GM12878 (cell line): ENCODE results near the gene SLC26A11. TPM values are rescaled to one million over a fixed set of nuclear protein-coding genes. Genes with fewer than 3 reads are reported as not detected.

ENCODE experiments used
- ATAC-seq: fragments of 200-7000 bp; cut with Tn5 transposase; 3 replicates; pipeline ENCODE4 v1.9.1; 2020; ENCODE audit warnings: mild to moderate bottlenecking, moderate library complexity
- BruUV-seq: library from RNA; stranded (reverse); fragments of 400-500 nt; replicated peaks from 2 replicates; lab custom pipeline; 2021; lab: Mats Ljungman, UMichigan
- CTCF ChIA-PET: fragments of 300-600 bp; sonication (Branson Sonifier 250); formaldehyde crosslinking; extraction: SDS; loops from one replicate; lab custom pipeline; 2021; ENCODE audit warnings: inconsistent platforms; lab: Yijun Ruan, JAX
- POLR2A ChIA-PET: fragments of 350-600 bp; formaldehyde crosslinking; extraction: SDS; loops from one replicate; lab custom pipeline; 2021; ENCODE audit warnings: inconsistent platforms; lab: Charles Lee
- RAD21 ChIA-PET: fragments of 300-600 bp; sonication (Branson Sonifier 250); formaldehyde crosslinking; loops from one replicate; lab custom pipeline; 2023; ENCODE audit warnings: antibody characterized with exemption; ENCODE audit not compliant: unreplicated experiment; lab: Charles Lee
- SMC1A ChIA-PET: fragments of 300-600 bp; sonication (Branson Sonifier 250); formaldehyde crosslinking; loops from one replicate; lab custom pipeline; 2023; ENCODE audit not compliant: unreplicated experiment, uncharacterized antibody; lab: Charles Lee
- DNase-seq: peaks from one replicate; pipeline ENCODE4 v3.0.0-alpha.2; 2011; ENCODE audit warnings: low read depth, low spot score
- FAIRE-seq: peaks from 3 replicates; lab custom pipeline; 2011; peaks lifted over from hg19 to GRCh38; lab: Jason Lieb, UNC
- H2AFZ ChIP-seq: 2 replicates; pipeline ENCODE4 v1.6.0; 2011; ENCODE audit warnings: low read depth, low read length, control low read depth; ENCODE audit not compliant: control insufficient read depth
- H3K27ac ChIP-seq: 2 replicates; pipeline ENCODE4 v1.5.1; 2011; ENCODE audit warnings: control low read depth; ENCODE audit not compliant: control insufficient read depth, insufficient read depth
- H3K27me3 ChIP-seq, 2 experiments: replicated peaks in 1 of 2; 2 replicates each; pipeline versions ENCODE4 v1.6.0 to v1.6.1; 2011; ENCODE audit warnings: low read length in 1 of 2; ENCODE audit not compliant: control insufficient read depth in 2 of 2, insufficient read depth in 2 of 2
- H3K36me3 ChIP-seq, 2 experiments: 2 replicates each; pipeline ENCODE4 v1.5.1; 2011; ENCODE audit warnings: low read length in 1 of 2; ENCODE audit not compliant: control insufficient read depth in 2 of 2, insufficient read depth in 2 of 2
- H3K4me1 ChIP-seq: 2 replicates; pipeline ENCODE4 v1.6.1; 2011; ENCODE audit warnings: mild to moderate bottlenecking, low read length, moderate library complexity, mixed read lengths; ENCODE audit not compliant: control insufficient read depth, insufficient read depth
- H3K4me2 ChIP-seq: 2 replicates; pipeline ENCODE4 v1.6.0; 2011; ENCODE audit warnings: control low read depth; ENCODE audit not compliant: control insufficient read depth, insufficient read depth
- H3K4me3 ChIP-seq: fragments of 200-600 bp; sonication (generic); 2 replicates; pipeline ENCODE4 v1.5.1; 2016
- H3K79me2 ChIP-seq: 2 replicates; pipeline ENCODE4 v1.6.0; 2011; ENCODE audit warnings: low read length; ENCODE audit not compliant: control insufficient read depth, insufficient read depth
- H3K9ac ChIP-seq: 2 replicates; pipeline ENCODE4 v1.8.0; 2011; ENCODE audit warnings: low read length, control low read depth, mixed read lengths; ENCODE audit not compliant: control insufficient read depth, insufficient read depth
- H3K9me3 ChIP-seq: replicated peaks from 3 replicates; pipeline ENCODE4 v1.5.1; 2011; ENCODE audit warnings: mild to moderate bottlenecking, low read length; ENCODE audit not compliant: control insufficient read depth, insufficient read depth
- H4K20me1 ChIP-seq: 2 replicates; pipeline ENCODE4 v1.6.0; 2011; ENCODE audit not compliant: control insufficient read depth, insufficient read depth
- BRCA1 ChIP-seq: IDR thresholded peaks from 2 replicates; pipeline ENCODE4 v1.6.1; 2011; ENCODE audit warnings: low read depth, low read length, improper control_type of control experiment
- CBX5 ChIP-seq: sonication (generic); IDR thresholded peaks from 2 replicates; pipeline ENCODE4 v1.6.1; 2016; ENCODE audit warnings: low read depth, moderate library complexity, mild to moderate bottlenecking, inconsistent platforms
- CREM ChIP-seq: IDR thresholded peaks from 2 replicates; pipeline ENCODE4 v1.6.1; 2014; ENCODE audit warnings: antibody characterized with exemption, low read depth
- EZH2 ChIP-seq: IDR thresholded peaks from 2 replicates; pipeline ENCODE4 v1.6.1; 2012; ENCODE audit warnings: low read depth, mild to moderate bottlenecking, control low read depth, inconsistent platforms, low read length, borderline replicate concordance; ENCODE audit not compliant: control insufficient read depth
- FOXK2 ChIP-seq: fragments of 450-650 bp; IDR thresholded peaks from 2 replicates; pipeline ENCODE4 v1.6.1; 2017; ENCODE audit warnings: mild to moderate bottlenecking, moderate library complexity
- GATAD2B ChIP-seq: fragments of 450-650 bp; conservative IDR thresholded peaks from 2 replicates; pipeline ENCODE4 v1.6.1; 2017; ENCODE audit warnings: low read depth, mild to moderate bottlenecking, moderate library complexity
- MYC ChIP-seq: IDR thresholded peaks from 2 replicates; pipeline ENCODE4 v1.6.1; 2011; ENCODE audit warnings: mild to moderate bottlenecking, low read length, moderate library complexity, inconsistent platforms; ENCODE audit not compliant: insufficient read depth, insufficient replicate concordance, insufficient read length, severe bottlenecking
- PAX5 ChIP-seq: IDR thresholded peaks from 2 replicates; pipeline ENCODE4 v1.6.1; 2011; ENCODE audit warnings: low read depth, low read length, borderline replicate concordance
- PAX8 ChIP-seq: fragments of 450-650 bp; IDR thresholded peaks from 2 replicates; pipeline ENCODE4 v1.6.1; 2017; ENCODE audit warnings: mild to moderate bottlenecking, moderate library complexity
- RBBP5 ChIP-seq: fragments of 200-600 bp; sonication (generic); conservative IDR thresholded peaks from 2 replicates; pipeline ENCODE4 v1.6.1; 2016
- ZNF592 ChIP-seq: fragments of 450-650 bp; IDR thresholded peaks from 2 replicates; pipeline ENCODE4 v1.6.1; 2017; ENCODE audit warnings: mild to moderate bottlenecking, moderate library complexity
- ZNF622 ChIP-seq: fragments of 450-650 bp; IDR thresholded peaks from 2 replicates; pipeline ENCODE4 v1.6.1; 2017; ENCODE audit warnings: mild to moderate bottlenecking, inconsistent platforms
- WGBS: methylation state at CpG from one replicate; pipeline ENCODE4 v1.1.6; 2016; ENCODE audit warnings: low lambda C conversion rate; ENCODE audit not compliant: insufficient replicate concordance, insufficient coverage; ENCODE audit errors: missing lambda C conversion rate; 5-methylcytosine and 5-hydroxymethylcytosine counted together
- in situ Hi-C: fragments of 300-500 bp; cut with MboI; formaldehyde crosslinking; loops from 9 replicates; pipeline ENCODE4 v1.14.3; 2018; ENCODE audit warnings: mixed read lengths
- intact Hi-C: fragments of 100-400 bp; cut with micrococcal nuclease; formaldehyde crosslinking; loops from one replicate; pipeline ENCODE4 v1.14.2; 2022; ENCODE audit not compliant: unreplicated experiment
- polyA plus RNA-seq, 11 experiments: library from polyadenylated mRNA; depleted of rRNA in 4 of 11; unstranded in 6 of 11; stranded (reverse) in 5 of 11; fragments of >200 nt; fragmentation: Nextera tagmentation in 4 of 11; fragmentation: Illumina TruSeq in 1 of 11; extraction: Ambion mirVana in 4 of 11; extraction: Trizol in 1 of 11; gene quantifications; 1 replicate in 1 of 11; 2 replicates in 10 of 11; pipeline versions ENCODE4 v1.2.1 to v1.2.3, GENCODE V29; 2011 to 2016; ENCODE audit warnings: inconsistent platforms in 2 of 11, missing spikeins in 2 of 11, low read depth in 1 of 11
- total RNA-seq, 4 experiments: library from RNA; depleted of rRNA in 3 of 4; stranded (reverse); fragments of >200 nt in 3 of 4; fragmentation: Illumina TruSeq in 1 of 4; extraction: Trizol in 1 of 4; gene quantifications; 2 replicates each; pipeline versions ENCODE4 v1.2.1 to v1.2.3, GENCODE V29; 2013 to 2021

SLC26A11 gene
- total and polyA plus RNA-seq, 10 of the 15 experiments (the other 5 are each of a cell fraction or from before 2014, with no cell fraction given): 0.05 to 4.1 (median 1.2) TPM; not detected in 1

GRCh38 chr17:80242505-80242904 is 22.3 kb downstream of the SLC26A11 start:
- Histone ChIP-seq H3K27ac (no peak overlapping the region), H3K4me3 (no peak overlapping the region), H4K20me1 (no peaks in the 10 kb centered on the region), H3K9ac (no peak overlapping the region), H2AFZ (no peak overlapping the region), H3K4me1 (no peaks in the 10 kb centered on the region), H3K4me2 (no peak overlapping the region), H3K79me2 (no peaks in the 10 kb centered on the region), H3K36me3 (no peaks in the 10 kb centered on the region), H3K9me3 (no peaks in the 10 kb centered on the region), H3K27me3 (no peaks in the 10 kb centered on the region)
- DNase-seq: no peak
- BruUV-seq: no TSS peak
- in situ Hi-C loops: no loop called here
- ChIA-PET RAD21 (no interaction called here), CTCF (no interaction called here), SMC1A (no interaction called here), POLR2A (no interaction called here)
- no peak for ATAC-seq
- FAIRE-seq: no peak
- TF ChIP-seq PAX8 (no peak), CREM (no peak), BRCA1 (no peak), EZH2 (no peak), RBBP5 (no peak), CBX5 (no peak), FOXK2 (no peak), ZNF592 (no peak), PAX5 (no peak), MYC (no peak), ZNF622 (no peak), GATAD2B (no peak)
- WGBS: 71% methylated on average over 14 of the region's 14 CpGs
- intact Hi-C loops: no loop called here
